ENCODE data around the gene BTBD9. TPM values are rescaled to one million over a fixed set of nuclear protein-coding genes. Genes with fewer than 3 reads are reported as not detected.

Gene BTBD9
- total RNA-seq, 2 experiments from 2014 or later, result 6.2 to 6.4 TPM

DNA sequence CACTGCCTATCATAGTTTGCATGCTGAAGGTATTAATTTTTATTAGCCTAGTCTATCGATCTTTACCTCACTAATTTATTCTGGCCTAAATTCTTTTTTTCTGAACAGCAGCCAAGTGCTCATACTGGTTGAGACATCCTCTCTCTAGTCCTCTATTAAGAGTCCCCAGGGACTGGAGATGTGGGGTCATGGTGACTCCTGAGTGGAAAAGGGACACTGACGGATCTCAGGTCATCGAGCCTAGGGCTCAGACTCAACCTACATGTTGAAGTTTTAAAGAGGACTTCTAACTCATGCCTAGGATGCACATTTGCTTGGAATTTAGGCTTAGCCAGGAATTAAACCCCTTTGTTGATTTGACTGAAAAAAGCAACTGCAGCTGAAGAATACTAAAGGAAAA lies 378.1 kb downstream of the BTBD9 start:
- intact Hi-C loops (cut with micrococcal nuclease), result no loop called here
- peaks cover 7% of the 10 kb centered on the region for H3K36me3 Mint-ChIP-seq (ENCODE audit: low read depth)

GRCh38 chr6:38259736-38260135 lies 380.0 kb downstream of the BTBD9 start:
- CTCF ChIA-PET, result no interaction called here
- H3K4me1 Mint-ChIP-seq (ENCODE audit: low read depth), result peaks cover 21% of the 10 kb centered on the region
- DNase-seq (no peak), ATAC-seq (peak; percentile 55)
- no peaks in the 10 kb centered on the region for H3K9me3 Mint-ChIP-seq
- H3K4me3 Mint-ChIP-seq, result no peak overlapping the region
- intact Hi-C loops (cut with micrococcal nuclease), result no loop called here
- POLR2A ChIA-PET, result no interaction called here
- H3K27me3 Mint-ChIP-seq, result no peaks in the 10 kb centered on the region
- peak overlapping the region; percentile 58 for H3K27ac Mint-ChIP-seq
- TF ChIP-seq, protein P1, sequence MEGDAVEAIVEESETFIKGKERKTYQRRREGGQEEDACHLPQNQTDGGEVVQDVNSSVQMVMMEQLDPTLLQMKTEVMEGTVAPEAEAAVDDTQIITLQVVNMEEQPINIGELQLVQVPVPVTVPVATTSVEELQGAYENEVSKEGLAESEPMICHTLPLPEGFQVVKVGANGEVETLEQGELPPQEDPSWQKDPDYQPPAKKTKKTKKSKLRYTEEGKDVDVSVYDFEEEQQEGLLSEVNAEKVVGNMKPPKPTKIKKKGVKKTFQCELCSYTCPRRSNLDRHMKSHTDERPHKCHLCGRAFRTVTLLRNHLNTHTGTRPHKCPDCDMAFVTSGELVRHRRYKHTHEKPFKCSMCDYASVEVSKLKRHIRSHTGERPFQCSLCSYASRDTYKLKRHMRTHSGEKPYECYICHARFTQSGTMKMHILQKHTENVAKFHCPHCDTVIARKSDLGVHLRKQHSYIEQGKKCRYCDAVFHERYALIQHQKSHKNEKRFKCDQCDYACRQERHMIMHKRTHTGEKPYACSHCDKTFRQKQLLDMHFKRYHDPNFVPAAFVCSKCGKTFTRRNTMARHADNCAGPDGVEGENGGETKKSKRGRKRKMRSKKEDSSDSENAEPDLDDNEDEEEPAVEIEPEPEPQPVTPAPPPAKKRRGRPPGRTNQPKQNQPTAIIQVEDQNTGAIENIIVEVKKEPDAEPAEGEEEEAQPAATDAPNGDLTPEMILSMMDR (IDR thresholded peaks at IDR 0.05), result no peak
- H3K36me3 Mint-ChIP-seq (ENCODE audit: low read depth), result peaks cover 21% of the 10 kb centered on the region

More for the DNA sequence above, 378.1 kb downstream of the BTBD9 start:
- ChIA-PET POLR2A (no interaction called here), CTCF (interaction anchor here (1.2 kb wide), 1 partner anchor 232 kb away, joined by 4 read pairs; no protein-coding TSS in a partner anchor)
- no peak overlapping the region for H3K4me3 Mint-ChIP-seq
- peaks cover 21% of the 10 kb centered on the region for H3K4me1 Mint-ChIP-seq (ENCODE audit: low read depth)
- DNase-seq, result no peak
- H3K9me3 Mint-ChIP-seq, result no peaks in the 10 kb centered on the region
- TF ChIP-seq, protein P1 (IDR thresholded peaks at IDR 0.05), result no peak
- no peak for ATAC-seq
- no peaks in the 10 kb centered on the region for H3K27me3 Mint-ChIP-seq
- H3K27ac Mint-ChIP-seq, result no peak overlapping the region

- intact Hi-C loops (cut with micrococcal nuclease), result no loop called here
- no peaks in the 10 kb centered on the region for H3K9me3 Mint-ChIP-seq
- no peaks in the 10 kb centered on the region for H3K27me3 Mint-ChIP-seq
- no peak overlapping the region for H3K27ac Mint-ChIP-seq
- POLR2A ChIA-PET, result no interaction called here
- H3K36me3 Mint-ChIP-seq (ENCODE audit: low read depth), result no peaks in the 10 kb centered on the region
- CTCF ChIA-PET, result interaction anchor here (1.7 kb wide), 1 partner anchor 14 kb away, joined by 5 read pairs; no protein-coding TSS in a partner anchor
- ATAC-seq (no peak), DNase-seq (no peak)
- peaks cover 2% of the 10 kb centered on the region for H3K4me1 Mint-ChIP-seq (ENCODE audit: low read depth)
- H3K4me3 Mint-ChIP-seq, result no peak overlapping the region
- TF ChIP-seq, protein P1 (IDR thresholded peaks at IDR 0.05), result no peak
Measured at GRCh38 chr6:38248500-38249234, 391.1 kb downstream of the BTBD9 start.

DNA sequence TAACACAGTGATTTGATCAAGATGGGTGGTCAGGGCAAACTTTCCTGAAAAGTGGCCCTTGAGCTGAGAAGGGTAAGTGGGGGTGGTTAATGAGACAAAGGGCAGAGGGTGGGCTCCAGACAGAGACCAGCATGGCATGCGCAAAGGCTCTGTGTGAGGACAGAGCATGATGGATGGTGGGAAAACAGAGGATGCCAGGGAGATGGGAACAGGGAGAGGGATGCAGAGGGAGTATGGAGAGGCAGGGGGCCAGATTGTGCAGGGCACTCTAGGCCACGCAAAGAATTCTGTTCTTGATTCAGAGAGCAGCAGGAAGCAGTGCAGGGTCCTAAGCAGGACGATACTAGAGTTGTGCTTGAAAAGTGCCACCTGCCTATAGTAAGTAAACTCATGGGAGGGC lies 394.4 kb downstream of the BTBD9 start:
- POLR2A ChIA-PET, result no interaction called here
- intact Hi-C loops (cut with micrococcal nuclease), result no loop called here
- H3K27ac Mint-ChIP-seq, result no peak overlapping the region
- CTCF ChIA-PET, result interaction anchor here (1.2 kb wide), 1 partner anchor 9 kb away, joined by 3 read pairs; no protein-coding TSS in a partner anchor
- no peak overlapping the region for H3K4me3 Mint-ChIP-seq
- H3K36me3 Mint-ChIP-seq (ENCODE audit: low read depth), result no peaks in the 10 kb centered on the region
- H3K4me1 Mint-ChIP-seq (ENCODE audit: low read depth), result peaks cover 2% of the 10 kb centered on the region
- no peaks in the 10 kb centered on the region for H3K27me3 Mint-ChIP-seq
- H3K9me3 Mint-ChIP-seq, result no peaks in the 10 kb centered on the region
- TF ChIP-seq, protein P1 (IDR thresholded peaks at IDR 0.05), result no peak
- ATAC-seq (no peak), DNase-seq (no peak)

DNA sequence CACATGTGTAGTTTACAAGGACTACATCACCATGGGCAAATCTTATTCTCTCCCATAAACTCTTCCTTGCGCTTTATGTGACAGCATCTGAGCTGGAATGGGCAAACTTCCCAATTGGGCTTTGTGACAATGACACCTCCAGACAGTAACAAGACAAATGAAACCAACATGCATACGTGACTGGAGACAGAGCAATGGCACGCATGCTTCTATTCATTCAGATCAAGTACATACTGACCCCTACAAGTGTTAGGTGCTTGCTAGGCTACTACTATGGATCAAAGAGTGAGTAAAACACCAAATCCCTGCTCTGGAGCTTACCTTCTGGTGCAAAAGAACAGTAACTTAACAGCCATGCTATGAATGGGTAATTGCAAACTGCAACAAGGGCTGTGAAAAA lies 394.9 kb downstream of the BTBD9 start:
- Mint-ChIP-seq H3K9me3 (no peaks in the 10 kb centered on the region), H3K4me3 (no peak overlapping the region), H3K27me3 (no peaks in the 10 kb centered on the region), H3K36me3 (ENCODE audit: low read depth) (no peaks in the 10 kb centered on the region), H3K4me1 (ENCODE audit: low read depth) (peaks cover 2% of the 10 kb centered on the region), H3K27ac (no peak overlapping the region)
- CTCF ChIA-PET, result interaction anchor here (1.2 kb wide), 1 partner anchor 9 kb away, joined by 3 read pairs; no protein-coding TSS in a partner anchor
- no peak for ATAC-seq
- DNase-seq, result no peak
- TF ChIP-seq, protein P1 (IDR thresholded peaks at IDR 0.05), result no peak
- POLR2A ChIA-PET, result no interaction called here
- intact Hi-C loops (cut with micrococcal nuclease), result no loop called here
